ENCODE results near the gene TOGARAM2. TPM values are rescaled to one million over a fixed set of nuclear protein-coding genes. Genes with fewer than 3 reads are reported as not detected.

The TOGARAM2 gene
- total and polyA plus RNA-seq, 10 of the 15 experiments (the other 5 are each of a cell fraction or from before 2014, with no cell fraction given) = 0.01 to 0.06 (median 0.03) TPM; not detected in 7

DNA sequence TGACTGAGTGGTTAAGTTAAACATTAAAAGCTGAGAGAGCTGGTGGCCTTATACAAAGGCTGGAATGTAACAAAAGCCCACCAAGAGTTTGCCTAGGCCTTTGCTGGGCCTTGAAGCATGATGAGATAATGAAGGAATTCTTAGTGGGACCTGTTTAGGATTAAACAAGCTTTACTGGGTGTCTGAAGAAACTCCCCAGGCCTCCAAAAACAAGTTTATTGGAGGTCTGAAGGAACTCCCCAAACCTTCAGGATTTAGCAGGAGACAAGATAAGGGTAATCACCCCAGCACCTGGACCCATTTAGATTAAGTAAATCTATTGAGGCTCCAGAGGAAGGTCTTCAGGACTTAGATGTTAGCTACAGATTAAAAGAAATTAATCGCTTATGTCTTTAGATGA, 74.5 kb downstream of the TOGARAM2 start:
- Histone ChIP-seq H3K9me3 (replicated peaks; ENCODE audit: control insufficient read depth, insufficient read depth, low read length) (no peaks in the 10 kb centered on the region), H3K4me1 (ENCODE audit: control insufficient read depth, insufficient read depth, low read length) (no peaks in the 10 kb centered on the region), H2AFZ (ENCODE audit: control insufficient read depth, low read depth, low read length) (no peak overlapping the region), H3K36me3 (ENCODE audit: control insufficient read depth in 2 of 2, insufficient read depth in 2 of 2, low read length in 1 of 2) (no peaks in the 10 kb centered on the region), H3K79me2 (ENCODE audit: control insufficient read depth, insufficient read depth, low read length) (no peaks in the 10 kb centered on the region), H3K9ac (ENCODE audit: control insufficient read depth, insufficient read depth, low read length) (no peak overlapping the region), H3K27me3 (replicated peaks in 1 of 2; ENCODE audit: control insufficient read depth in 2 of 2, insufficient read depth in 2 of 2, low read length in 1 of 2) (peaks cover 0 to 2% of the 10 kb centered on the region in 2 experiments; a peak in 1 of 4 replicates), H4K20me1 (ENCODE audit: control insufficient read depth, insufficient read depth) (no peaks in the 10 kb centered on the region), H3K4me3 (no peak overlapping the region), H3K4me2 (ENCODE audit: control insufficient read depth, insufficient read depth) (no peak overlapping the region), H3K27ac (ENCODE audit: control insufficient read depth, insufficient read depth) (no peak overlapping the region)
- DNase-seq (ENCODE audit: low read depth, low spot score) = no peak
- no peak for ATAC-seq
- BruUV-seq (replicated peaks) = no TSS peak
- in situ Hi-C loops (cut with MboI) (no loop called here), intact Hi-C loops (cut with micrococcal nuclease; ENCODE audit: unreplicated experiment) (no loop called here)
- SMC1A ChIA-PET (ENCODE audit: uncharacterized antibody, unreplicated experiment) = interaction anchor here (0.8 kb wide), 1 partner anchor 29 kb away, joined by 3 read pairs; no protein-coding TSS in a partner anchor
- no peak for FAIRE-seq
- POLR2A ChIA-PET = no interaction called here
- RAD21 ChIA-PET (ENCODE audit: unreplicated experiment) = no interaction called here
- TF ChIP-seq BRCA1 (IDR thresholded peaks at IDR 0.05; ENCODE audit: low read depth, low read length) (no peak), NR2F1 (conservative IDR thresholded peaks at IDR 0.05) (no peak), SIN3A (IDR thresholded peaks at IDR 0.05; ENCODE audit: low read depth, low read length) (no peak), GABPA (IDR thresholded peaks at IDR 0.05; ENCODE audit: low read depth) (no peak), NFYA (IDR thresholded peaks at IDR 0.05; ENCODE audit: borderline replicate concordance, low read depth, low read length) (no peak), SRF (IDR thresholded peaks at IDR 0.05; ENCODE audit: low read depth in 2 of 2, low read length in 2 of 2) (no peak), KDM1A (IDR thresholded peaks at IDR 0.05; ENCODE audit: borderline replicate concordance) (no peak), YY1 (IDR thresholded peaks at IDR 0.05; ENCODE audit: low read depth, low read length) (no peak), EGR1 (IDR thresholded peaks at IDR 0.05; ENCODE audit: borderline replicate concordance in 1 of 2, low read depth in 2 of 2, low read length in 2 of 2) (no peak), SMAD5 (IDR thresholded peaks at IDR 0.05; ENCODE audit: low read depth) (no peak), NR2C1 (IDR thresholded peaks at IDR 0.05) (no peak), FOXM1 (IDR thresholded peaks at IDR 0.05; ENCODE audit: low read depth, low read length) (no peak), ETV6 (conservative IDR thresholded peaks at IDR 0.05 in 1 of 2, IDR thresholded peaks at IDR 0.05 in 1 of 2; ENCODE audit: borderline replicate concordance in 1 of 2, low read depth in 1 of 2) (no peak), POLR2A (IDR thresholded peaks at IDR 0.05; ENCODE audit: low read depth, low read length) (no peak)
- TF ChIP-seq, protein P1, sequence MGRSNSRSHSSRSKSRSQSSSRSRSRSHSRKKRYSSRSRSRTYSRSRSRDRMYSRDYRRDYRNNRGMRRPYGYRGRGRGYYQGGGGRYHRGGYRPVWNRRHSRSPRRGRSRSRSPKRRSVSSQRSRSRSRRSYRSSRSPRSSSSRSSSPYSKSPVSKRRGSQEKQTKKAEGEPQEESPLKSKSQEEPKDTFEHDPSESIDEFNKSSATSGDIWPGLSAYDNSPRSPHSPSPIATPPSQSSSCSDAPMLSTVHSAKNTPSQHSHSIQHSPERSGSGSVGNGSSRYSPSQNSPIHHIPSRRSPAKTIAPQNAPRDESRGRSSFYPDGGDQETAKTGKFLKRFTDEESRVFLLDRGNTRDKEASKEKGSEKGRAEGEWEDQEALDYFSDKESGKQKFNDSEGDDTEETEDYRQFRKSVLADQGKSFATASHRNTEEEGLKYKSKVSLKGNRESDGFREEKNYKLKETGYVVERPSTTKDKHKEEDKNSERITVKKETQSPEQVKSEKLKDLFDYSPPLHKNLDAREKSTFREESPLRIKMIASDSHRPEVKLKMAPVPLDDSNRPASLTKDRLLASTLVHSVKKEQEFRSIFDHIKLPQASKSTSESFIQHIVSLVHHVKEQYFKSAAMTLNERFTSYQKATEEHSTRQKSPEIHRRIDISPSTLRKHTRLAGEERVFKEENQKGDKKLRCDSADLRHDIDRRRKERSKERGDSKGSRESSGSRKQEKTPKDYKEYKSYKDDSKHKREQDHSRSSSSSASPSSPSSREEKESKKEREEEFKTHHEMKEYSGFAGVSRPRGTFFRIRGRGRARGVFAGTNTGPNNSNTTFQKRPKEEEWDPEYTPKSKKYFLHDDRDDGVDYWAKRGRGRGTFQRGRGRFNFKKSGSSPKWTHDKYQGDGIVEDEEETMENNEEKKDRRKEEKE (IDR thresholded peaks at IDR 0.05) = no peak
- TF ChIP-seq, protein P2, sequence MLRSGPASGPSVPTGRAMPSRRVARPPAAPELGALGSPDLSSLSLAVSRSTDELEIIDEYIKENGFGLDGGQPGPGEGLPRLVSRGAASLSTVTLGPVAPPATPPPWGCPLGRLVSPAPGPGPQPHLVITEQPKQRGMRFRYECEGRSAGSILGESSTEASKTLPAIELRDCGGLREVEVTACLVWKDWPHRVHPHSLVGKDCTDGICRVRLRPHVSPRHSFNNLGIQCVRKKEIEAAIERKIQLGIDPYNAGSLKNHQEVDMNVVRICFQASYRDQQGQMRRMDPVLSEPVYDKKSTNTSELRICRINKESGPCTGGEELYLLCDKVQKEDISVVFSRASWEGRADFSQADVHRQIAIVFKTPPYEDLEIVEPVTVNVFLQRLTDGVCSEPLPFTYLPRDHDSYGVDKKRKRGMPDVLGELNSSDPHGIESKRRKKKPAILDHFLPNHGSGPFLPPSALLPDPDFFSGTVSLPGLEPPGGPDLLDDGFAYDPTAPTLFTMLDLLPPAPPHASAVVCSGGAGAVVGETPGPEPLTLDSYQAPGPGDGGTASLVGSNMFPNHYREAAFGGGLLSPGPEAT (IDR thresholded peaks at IDR 0.05; ENCODE audit: low read depth) = no peak
- CTCF ChIA-PET = interaction anchor here (2.1 kb wide), 1 partner anchor 8 kb away, joined by 8 read pairs; no protein-coding TSS in a partner anchor
- 100% methylated on average over 1 of the region's 1 CpG for WGBS (ENCODE audit: insufficient coverage, insufficient replicate concordance, low lambda C conversion rate, missing lambda C conversion rate)
